Inflammatory macrophage treated with lipopolysaccharide for 4 hours (primary cell): ENCODE results near the gene TRAF1.

Experiments
- DNase-seq: peaks from one replicate; pipeline ENCODE4 v3.0.0-alpha.2; 2020

TRAF1 gene

DNA sequence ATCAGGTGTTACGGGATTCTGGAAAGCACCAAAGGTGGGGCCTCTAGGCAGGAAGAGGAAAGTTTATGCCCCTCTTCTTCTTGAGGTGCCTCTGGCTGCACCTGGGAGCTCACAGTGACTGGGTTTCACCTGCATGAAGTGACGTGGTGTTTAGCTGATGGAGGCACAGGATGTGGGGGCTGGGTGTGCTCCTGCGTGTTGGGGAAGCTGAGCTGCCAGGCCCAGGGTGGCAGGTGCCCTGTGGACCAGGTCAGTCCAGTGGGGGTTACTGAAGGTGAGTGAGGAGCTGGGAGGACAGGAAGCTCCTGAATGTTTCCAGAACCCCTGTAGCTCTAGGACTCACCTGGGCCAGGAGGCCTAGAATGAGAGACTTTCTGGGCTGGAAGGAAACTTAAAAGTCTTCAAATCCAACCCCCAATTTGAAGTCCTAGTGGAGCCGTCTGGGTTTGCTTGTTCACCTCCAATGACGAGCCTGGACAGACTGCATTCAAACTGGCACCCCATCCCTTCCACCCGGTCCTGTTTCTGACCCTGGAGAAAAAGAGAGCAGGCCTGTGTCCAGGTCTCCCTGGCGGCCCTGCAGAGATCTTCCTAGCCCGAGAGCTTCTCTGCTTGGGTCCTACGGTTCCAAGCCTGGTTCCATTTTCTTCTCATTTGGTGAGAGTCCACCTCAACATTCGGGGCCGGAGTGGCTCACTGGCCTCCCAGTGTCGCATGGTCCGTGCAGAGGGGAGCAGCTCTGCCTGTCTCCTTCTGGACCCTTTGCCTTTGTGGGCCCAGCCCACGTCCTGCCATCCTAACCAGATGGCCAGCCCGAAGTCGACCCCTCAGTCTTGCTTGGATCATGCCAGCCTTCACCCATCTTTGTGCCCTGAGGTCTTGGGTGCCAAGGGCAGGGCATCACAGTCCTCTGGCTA is 22.3 kb downstream of the TRAF1 start:
- no peak for DNase-seq

DNA sequence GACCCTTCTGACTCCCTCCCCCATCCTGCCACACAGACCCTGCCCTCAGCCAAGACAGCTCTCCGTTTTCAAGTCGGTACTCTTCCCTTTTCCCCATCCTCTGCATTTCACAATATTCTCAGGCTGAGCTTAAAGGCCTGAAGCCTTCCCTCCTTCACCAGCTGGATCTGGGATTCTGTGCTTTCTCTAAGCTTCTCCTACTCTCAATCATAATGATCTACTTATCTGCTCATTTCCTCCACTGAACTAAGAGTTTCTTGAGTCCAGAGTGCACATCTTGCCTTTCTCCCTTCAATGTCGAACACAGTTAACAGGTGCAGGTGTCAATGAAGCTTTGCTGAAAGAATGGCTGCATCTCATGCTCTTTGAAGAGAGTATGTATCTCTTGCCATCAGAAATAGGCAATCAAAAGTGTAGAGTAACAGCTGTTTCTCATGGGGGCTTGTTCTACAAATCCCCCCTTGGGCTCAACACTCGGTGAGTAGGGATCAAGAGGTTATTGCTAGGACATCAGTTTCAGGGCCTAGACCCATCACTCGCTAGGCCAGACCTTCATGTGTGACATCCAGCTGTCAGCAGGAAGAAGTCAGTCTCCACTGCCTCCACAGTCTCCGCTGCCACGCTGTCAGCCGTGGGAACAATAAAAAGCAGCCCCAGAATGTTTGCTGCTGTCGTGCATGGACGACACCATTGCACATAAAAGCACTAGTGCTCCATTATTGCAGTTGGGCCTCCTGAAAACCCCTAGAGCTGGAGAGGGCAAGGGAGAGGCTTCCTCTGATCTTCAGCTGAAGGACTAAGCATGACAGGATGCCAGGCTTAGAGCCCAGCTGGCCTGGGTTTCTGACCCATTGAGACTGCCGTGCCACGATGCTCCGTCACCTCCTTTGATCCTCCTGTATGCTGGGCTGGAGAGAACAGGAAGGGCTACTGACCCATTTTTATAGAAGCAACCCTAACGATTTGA is 23.7 kb downstream of the TRAF1 start:
- no peak for DNase-seq

DNA sequence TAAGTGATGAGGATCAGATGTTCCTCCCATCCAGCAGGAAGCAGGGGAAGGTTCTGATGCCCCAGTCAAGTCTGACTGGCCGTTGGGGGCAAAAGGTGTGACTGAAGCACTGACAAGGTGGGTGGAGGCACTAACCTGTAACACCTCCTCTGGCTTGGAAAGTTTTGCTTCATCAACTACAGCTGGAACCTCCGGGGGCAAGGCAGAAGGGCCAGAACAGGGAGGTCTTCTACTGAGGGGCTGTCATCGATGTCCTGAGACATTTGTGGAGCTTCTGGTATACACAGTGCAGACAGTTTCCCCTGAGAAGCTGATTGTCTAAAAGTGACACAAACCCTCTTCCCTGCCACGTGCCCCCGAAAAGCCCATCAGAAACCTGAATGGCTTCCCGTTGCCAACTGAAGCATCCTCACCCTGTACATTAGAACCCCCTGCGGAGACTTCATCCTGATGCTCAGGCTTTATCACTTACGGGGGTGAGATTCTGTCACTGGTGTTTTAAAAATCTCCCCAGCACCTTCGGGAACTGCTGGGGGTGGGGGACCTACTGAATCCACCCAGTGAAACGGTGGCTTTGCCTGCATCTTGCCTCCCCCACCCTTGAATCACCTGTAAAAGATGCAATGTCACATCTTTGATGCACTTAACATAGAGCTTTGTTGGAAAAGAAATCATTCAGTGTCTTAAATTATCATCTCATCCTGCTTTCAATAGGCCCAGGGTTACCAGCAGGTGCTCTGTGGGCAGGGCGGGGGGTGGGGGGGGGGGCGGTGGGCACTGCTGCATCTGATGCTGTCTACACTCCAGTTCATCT is 24.6 kb downstream of the TRAF1 start:
- no peak for DNase-seq

DNA sequence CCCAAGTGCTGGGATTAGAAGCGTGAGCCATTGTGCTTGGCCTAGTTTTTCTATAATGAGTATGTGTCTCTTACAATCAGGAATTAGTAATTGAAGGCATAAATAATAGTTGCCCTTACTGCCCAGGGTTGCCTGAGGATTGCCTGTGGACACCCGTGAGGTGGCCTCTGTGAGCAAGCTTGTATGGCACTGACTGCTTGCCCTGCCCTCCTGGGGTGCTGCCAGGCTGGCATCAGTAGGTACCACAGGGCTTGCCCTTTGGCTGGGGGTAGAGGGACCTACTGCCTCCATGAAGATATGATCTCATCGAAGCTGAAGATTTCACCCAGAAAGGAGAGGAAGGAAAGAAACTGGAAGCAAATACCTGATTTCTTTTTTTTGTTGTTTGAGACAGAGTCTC is 25.8 kb downstream of the TRAF1 start:
- no peak for DNase-seq

DNA sequence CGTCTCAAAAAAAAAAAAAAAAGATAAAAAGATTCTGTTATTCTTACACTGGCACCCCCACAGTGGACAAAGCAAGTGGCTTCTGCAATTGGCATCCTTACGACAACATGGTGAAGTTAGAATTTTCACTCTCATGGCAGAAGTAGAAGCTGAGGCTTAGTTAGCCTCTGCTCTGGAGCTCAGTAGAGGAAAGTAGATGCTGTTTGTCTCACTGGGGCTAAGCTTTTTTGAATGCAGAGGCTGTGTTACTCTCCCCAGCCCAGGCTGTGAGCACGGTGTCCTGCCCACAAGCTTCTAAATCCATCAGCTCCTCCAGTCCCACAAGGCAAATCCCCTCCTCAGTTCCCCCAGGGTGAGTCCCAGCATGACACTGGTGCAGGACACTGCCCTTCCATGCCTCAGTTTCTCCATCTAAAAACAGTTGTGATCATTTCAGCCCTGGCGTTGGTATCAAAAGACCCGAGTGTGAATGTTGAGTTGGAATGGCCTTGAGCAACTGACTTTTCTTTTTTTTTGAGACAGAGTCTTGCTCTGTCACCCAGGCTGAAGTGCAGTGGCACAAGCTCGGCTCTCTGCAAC is 27.0 kb downstream of the TRAF1 start:
- no peak for DNase-seq

DNA sequence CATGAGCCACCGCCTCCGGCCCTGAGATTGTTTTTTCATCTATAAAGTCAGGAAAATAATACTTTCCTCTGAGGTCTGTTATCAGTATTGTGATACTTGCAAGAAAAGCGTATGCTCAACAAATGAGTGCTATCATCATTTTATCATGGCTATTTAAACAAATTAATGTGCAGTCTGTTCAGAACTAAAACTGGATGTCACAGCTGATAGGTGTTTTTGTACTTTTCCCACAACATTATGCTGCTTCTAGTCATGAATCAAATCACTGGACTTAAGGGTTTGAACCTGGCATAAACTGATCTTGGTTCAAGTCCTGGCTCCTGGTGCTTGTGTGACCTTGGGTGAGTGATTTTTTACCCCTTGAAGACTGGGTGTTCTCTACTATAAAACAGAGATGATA is 28.2 kb downstream of the TRAF1 start:
- no peak for DNase-seq

DNA sequence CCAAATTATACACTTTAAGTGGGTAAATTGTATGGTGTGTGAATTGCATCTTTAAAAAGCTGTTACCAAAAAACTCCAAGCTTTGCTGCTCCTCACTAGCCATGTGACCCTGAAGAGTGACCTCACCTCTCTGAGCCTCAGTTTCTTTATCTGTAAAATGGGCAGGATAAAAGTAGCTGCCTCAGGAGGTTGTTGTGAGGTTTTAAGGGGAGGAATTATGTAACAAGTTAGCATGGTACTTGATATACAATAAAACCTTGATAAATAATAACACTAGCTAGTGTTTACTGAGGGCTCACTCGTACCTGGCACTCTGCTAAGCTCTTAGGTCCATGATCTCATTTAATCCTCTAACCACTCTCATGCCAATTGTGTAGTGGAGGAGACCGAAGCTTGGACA is 30.6 kb downstream of the TRAF1 start:
- peak; percentile 49 for DNase-seq

DNA sequence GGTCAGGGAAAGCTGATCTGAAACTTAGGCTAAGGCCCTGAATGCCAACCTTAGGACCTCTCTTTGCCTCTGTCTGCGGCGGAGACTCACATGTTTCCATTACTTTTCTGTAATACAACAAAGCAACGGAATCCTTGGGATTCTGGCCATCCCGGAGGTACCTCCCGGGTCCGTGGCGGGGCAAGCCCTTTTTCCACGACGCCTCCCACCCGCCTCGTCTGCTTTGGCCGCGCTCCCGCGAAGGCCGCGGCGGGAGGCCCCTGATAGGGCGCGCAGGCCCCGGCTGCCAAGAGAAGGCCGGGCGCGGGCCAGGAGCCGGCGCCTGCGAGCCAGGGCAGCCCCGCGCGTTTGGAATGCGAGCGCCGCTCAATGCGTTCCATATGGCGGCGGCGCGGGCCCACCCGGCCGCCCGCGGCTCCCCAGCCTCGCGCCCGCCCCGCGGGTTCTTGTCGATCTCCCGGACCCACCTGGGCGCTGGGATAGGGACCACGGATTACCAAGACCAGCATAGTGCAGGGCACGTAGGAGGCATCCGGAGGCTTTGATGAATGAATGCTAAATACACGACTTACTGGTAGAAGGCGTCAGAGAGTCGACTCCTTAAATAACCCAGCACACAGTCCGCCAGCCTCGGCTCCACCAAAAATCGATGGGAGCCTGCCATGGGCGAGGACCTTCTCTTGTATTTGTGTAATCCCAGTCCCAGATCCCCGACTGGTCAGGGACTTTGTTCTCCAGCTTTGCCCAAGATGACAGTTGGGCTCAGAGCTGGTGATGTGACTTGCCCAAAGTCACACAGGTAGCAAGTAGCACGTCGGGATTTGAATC is 32.1 kb downstream of the TRAF1 start:
- DNase-seq = no peak

DNA sequence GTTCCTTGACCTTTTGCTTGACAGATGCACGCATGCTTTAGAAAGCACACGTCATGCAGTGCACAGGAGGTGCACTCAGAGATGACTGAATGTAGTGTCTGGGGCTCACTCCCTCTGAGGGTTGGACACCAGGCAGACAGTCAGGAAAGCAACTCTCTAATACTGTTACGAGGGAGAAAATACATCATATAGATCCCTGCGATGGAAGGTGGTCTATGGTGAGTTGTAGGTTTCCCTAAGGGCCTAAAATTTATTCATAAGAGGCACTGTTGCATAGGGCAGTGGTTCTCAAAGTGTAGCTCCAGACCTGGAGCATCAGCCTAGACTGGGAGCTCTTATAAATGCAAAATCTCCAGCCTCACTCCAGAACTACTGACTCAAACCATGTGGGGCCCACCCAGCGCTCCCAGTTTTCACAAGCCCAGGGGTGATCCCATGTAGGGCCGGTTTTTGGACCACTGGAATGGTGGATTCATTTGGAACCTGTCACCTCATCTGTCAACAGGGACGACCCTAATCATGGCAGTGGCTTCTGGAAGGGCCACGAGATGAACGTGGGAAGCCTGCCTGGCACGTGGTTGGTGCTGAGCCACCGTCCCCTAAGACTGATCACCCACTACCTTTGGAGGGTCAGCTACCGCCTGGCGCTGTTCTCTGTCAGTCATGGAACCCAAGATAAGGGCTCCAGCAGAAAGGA is 32.8 kb downstream of the TRAF1 start:
- DNase-seq = no peak

DNA sequence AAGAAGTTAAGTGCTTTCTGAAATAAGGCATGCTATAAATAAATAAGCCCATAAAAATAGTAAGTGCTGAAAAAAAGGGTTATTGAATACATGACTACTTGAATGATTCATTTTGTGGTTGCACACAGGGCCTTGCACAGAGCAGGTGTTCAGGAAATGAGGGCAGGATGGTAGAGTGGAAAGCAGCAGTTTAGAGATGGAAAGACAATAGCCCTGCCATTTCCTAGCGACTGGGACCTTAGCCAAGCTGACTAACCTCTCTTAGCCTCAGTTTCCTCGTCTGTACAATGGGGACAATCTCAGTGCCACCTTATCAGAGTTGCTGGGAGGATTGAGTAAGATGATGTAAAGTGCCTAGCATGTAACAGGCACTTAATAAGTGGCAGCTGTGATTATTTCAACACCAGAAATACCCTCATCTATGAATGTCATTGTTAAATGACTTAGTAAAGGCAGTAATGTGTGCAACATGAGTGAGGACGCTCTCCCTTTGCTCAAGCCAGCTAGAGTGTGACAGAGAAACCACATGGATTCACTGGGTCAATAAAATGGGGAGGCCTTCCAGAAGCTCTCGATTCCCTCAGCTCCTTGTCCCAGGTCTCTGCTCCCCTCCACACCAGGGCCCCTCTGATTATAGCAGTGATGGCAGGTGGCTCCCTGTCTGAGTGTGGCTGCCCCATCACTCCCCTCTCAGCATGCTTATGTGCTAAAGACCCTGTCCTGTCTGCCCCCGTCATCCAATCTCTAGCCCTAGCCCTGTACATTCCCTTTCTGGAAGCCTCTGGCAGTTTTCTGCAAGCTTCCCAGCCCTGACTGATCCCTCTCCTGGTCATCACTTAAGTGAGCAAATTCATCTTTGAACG is 33.6 kb downstream of the TRAF1 start:
- DNase-seq = no peak

DNA sequence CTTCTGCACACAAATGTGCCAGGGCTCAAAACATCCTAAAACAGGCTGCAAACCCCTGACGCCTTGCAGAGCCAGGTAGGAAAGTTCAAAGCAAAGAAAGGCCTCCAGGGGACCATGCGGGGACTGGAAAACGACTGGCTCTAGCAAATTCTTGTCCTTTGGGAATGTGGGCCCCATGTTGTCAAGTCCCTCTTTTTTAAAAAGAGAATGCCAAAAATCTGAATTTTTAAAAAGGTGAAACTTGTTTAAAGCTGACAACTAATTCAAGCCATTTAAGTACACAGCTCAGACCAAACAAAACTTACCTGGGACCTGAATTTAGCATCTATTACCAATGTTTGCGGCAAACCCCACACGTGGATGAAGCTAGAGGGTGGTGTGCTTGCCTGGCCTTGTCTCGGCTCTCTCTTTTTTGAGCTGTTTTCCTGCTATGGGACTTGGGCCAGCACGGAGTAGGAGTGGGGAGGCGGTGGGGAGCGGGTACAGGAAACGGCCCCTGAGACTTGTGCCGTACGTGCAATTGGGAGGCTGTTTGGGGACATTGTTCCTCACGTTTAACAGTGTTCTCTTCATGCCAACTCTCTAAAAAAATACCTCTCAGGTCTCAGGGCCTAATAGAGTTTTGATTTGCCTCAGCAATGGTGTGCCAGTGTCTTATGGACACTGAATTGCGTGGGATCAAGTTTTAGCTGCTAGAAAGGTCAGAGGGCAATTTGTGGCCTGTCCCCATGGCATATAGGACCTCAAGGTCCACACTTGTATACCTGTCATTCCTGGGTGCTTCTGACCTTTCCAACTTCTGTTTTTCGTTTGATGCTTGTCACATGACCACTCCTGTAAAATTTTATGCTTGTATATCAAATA is 34.5 kb downstream of the TRAF1 start:
- DNase-seq = no peak

DNA sequence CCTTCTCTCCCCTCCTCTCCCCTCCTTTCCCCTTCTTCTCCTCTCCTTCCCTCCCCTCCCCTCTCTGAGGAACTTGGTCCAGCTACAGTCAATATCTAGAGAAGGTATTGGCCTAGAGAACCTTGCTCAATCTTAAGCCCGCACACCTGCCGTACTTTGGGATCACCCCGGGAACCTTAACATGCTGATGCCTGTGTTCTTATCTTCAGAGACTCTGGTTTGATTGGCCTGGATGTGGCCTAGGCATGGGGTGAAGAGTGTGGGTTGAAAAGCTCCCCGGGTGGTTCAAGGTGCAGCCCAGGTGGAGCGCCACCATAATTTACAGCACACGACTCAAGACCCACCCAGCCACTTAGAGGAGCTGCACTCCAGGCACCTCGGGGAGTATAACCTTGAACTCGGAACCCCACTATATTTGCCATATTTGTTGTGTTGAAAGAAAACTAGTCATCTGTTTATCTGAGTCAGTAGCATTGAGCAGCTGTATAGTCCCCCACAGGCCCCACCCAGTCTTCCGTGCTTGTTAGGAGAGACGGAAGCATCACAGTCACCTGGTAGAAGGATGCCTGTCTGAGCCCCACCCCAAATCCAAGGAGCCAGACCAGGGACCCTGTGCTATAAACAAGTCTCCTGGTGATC is 35.2 kb downstream of the TRAF1 start:
- DNase-seq = no peak

DNA sequence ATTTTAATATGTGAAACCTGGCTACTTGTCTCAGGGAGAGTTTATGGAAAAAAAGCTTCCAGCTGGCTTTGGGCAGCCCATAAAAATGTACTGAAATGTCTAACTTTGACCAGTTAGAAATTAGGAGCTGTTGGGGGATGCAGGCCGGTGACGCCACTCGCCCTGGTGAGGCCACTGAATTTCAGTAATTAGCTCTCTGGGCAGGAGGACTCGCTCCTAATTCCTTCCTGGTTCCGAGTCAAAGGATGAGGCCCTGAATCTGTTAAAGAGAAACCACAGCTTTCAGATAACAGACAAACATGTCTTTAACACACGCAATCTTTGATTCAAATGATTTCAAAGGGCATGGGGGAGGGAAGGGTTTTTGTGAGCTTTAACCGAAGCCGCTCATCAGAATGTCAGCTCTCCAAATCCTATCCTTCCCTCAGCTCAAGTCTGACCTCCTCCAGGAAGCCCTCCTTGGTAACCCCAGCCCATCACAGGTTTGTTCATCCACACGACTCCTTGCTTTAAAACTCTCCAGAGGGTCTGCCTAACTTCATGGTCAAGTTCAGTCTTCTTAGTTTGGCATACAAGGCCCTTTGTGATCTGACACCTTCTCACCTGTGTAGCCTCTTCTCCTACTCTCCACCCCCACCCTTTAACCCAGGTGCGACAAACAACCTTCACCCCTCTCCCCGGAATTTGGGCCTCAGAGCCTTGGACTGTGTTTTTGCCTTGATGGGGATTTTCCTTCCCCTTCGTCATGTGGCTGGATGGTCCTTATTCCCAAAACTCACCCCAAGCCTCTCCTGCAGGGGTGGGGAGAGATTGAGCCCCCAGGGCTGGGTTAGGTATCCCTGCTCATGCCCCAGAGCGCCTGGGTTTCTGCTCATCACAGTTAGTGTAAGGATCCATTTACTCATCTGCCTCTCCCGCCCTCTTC is 36.0 kb downstream of the TRAF1 start:
- DNase-seq = no peak

DNA sequence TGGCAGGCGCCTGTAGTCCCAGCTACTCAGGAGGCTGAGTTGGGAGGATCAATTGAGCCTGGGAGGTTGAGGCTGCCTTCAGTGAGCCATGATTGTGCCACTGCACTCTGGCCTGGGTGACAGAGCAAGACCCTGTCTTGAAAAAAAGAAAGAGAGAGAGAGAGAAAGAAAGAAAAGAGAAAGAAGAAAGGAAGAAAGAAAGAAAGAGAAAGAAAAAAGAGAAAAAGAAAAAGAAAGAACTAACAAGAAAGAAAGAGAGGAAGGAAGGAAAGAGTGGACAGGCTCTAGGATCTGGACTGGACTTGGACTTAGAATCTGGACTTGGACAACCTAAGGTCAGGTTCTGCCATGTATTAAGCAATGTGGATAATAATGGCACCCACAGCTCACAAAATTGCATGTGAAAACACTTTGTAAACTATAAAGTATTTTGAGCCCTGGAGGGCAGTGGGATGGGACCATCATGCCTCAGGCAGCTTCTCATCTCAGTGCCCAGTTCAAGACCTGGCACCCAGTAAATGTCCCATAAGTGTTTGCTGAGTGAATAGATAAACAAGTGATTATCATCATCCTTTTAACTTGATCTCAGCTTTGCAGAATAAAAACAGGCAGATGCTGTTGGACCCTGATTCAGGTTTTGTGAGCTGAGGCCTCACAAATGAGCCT is 36.9 kb downstream of the TRAF1 start:
- no peak for DNase-seq

DNA sequence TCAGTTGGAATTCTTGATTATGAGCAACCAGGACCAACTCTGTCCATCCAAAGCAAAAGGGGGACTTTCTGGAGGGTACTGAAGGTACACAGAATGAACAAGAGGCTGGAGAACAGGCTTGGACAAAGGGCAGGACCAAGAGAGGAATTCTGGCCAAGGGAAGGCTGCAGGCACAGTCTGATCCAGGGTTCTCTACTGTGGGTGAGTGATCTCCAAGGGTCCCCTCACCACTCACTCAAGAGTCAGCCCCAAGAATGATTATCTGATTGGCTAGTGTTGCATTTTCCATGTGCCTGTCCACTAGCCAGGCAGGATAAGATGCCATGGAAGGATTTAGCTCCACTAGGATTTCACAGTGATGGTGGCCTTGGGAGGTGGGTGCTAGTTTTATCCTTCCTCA is 38.0 kb downstream of the TRAF1 start:
- DNase-seq = no peak

DNA sequence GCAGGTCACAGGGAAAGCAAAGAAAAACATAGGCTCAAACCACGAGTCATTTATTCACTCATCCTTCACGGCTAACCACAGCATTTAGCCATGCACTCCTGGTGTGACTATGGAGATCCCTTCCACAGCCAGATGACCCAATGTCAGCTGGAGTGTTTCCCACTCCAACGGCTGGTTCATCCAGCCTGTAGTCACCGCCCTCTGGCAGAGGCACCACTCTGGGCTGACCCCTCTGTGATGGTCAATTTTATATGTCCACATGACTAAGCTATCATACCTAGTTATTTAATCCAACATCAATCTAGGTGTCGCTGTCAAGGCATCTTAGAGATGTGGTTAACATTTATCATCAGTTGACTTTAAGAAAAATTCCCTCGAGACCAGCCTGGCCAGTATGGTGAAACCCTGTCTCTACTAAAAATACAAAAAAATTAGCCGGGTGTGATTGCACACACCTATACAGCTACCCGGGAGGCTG is 40.1 kb downstream of the TRAF1 start:
- no peak for DNase-seq

DNA sequence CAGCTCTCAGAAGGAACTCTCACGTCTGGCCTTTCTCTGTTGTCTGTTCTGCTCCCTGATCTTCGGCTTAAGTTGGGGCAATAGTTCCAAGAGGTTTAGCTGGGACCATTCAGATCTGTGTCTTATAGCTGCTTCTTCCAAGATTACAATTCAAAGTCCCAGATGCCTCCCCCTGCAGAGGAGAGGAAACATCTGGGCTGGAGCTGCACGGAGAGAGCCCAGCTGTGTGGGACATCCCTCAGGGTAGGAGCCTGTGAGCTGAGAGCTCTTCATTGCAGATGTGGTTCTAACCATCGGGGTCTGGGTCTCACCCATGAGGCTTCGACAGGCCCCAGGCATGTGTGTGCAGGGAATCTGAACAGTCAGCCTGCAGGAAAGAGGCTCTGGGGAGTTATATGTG is 40.6 kb downstream of the TRAF1 start:
- DNase-seq = no peak
